IPS DF 6.9 (cell line): Measurements from ENCODE around the gene TUBGCP5.
"Not testable (repeated sequence)": the region's sequence is repeated elsewhere in the genome, so short reads cannot be mapped to it uniquely, and the experiment has no call there.

Experiments used
- DNase-seq: peaks from one replicate; pipeline ENCODE4 v3.0.0-alpha.2; 2013; ENCODE audit warnings: low read depth, low spot score
- H3K27ac ChIP-seq: one replicate; pipeline ENCODE4 v1.5.1; 2013; ENCODE audit warnings: low read length, control low read depth
- H3K27me3 ChIP-seq: 2 replicates; pipeline ENCODE4 v1.6.1; 2013; ENCODE audit warnings: mild to moderate bottlenecking, low read length; ENCODE audit not compliant: control insufficient read depth, insufficient read depth
- H3K36me3 ChIP-seq: 2 replicates; pipeline ENCODE4 v1.6.1; 2013; ENCODE audit warnings: low read length; ENCODE audit not compliant: control insufficient read depth, insufficient read depth
- H3K4me1 ChIP-seq: 2 replicates; pipeline ENCODE4 v1.6.1; 2013; ENCODE audit warnings: low read length; ENCODE audit not compliant: control insufficient read depth, insufficient read depth
- H3K4me3 ChIP-seq: 2 replicates; pipeline ENCODE4 v1.5.1; 2013; ENCODE audit warnings: mild to moderate bottlenecking, low read length
- H3K9me3 ChIP-seq: 2 replicates; pipeline ENCODE4 v1.6.1; 2013; ENCODE audit warnings: low read length, inconsistent platforms; ENCODE audit not compliant: control insufficient read depth, insufficient read depth
- WGBS: extraction: QIAGEN DNeasy Blood & Tissue Kit; methylation state at CpG from one replicate; pipeline ENCODE4 v1.1.7; 2013; ENCODE audit warnings: mixed read lengths, missing lambda C conversion rate; ENCODE audit not compliant: insufficient read length, insufficient coverage; 5-methylcytosine and 5-hydroxymethylcytosine counted together

TUBGCP5 gene

GRCh38 chr15:23039143-23039916, at the start of gene TUBGCP5:
Gene TUBGCP5 (minus strand): TSS chr15:23039569. CDS start chr15:23039543, 26 bp downstream.
- Histone ChIP-seq H3K27ac (no peak within 1 kb of the TSS), H3K4me1 (no peaks in the 10 kb centered on the region), H3K27me3 (no peaks in the 10 kb centered on the region), H3K36me3 (no peaks in the 10 kb centered on the region), H3K4me3 (peak within 1 kb of the TSS; percentile 65), H3K9me3 (no peaks in the 10 kb centered on the region)
- WGBS: no CpG with 5 or more reads among the region's 92 CpGs
- peak; percentile 97 for DNase-seq

GRCh38 chr15:23083115-23083514, 43.7 kb upstream of the TUBGCP5 start:
- H3K9me3 ChIP-seq: peaks cover 1% of the 10 kb centered on the region
- H3K36me3 ChIP-seq: no peaks in the 10 kb centered on the region
- DNase-seq: no peak
- no peak overlapping the region for H3K4me3 ChIP-seq
- H3K4me1 ChIP-seq: no peaks in the 10 kb centered on the region
- no peak overlapping the region for H3K27ac ChIP-seq
- H3K27me3 ChIP-seq: no peaks in the 10 kb centered on the region
- WGBS: no CpG with 5 or more reads among the region's 1 CpG

DNA sequence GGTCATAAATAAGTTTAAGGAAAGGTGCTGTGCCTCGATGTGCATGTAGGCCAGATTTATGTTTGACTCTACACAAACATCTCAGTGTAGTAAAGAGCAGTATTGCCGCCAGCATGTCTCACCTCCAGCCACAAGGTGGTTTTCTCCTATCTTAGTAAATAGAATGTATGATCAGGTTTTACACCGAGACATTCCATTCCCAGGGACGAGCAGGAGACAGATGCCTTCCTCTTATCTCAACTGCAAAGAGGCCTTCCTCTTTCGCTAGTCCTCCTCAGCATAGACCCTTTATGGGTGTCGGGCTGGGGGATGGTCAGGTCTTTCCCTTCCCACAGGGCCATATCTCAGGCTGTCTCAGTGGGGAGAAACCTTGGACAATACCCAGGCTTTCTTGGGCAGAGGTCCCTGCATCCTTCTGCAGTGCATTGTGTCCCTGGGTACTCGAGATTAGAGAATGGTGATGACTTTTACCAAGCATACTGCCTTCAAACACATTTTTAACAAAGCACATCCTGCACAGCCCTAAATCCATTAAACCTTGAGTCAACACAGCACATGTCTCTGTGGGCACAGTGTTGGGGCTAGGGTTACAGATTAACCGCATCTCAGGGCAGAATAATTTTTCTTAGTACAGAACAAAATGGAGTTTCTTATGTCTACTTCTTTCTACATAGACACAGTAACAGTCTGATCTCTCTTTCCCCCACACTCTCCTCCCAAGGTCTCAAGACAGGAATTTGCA, 42.8 kb upstream of the TUBGCP5 start:
- WGBS: no CpG with 5 or more reads among the region's 8 CpGs
- DNase-seq, H3K4me3 ChIP-seq, H3K9me3 ChIP-seq, H3K36me3 ChIP-seq, H3K27ac ChIP-seq, H3K4me1 ChIP-seq, H3K27me3 ChIP-seq: not testable (repeated sequence)

DNA sequence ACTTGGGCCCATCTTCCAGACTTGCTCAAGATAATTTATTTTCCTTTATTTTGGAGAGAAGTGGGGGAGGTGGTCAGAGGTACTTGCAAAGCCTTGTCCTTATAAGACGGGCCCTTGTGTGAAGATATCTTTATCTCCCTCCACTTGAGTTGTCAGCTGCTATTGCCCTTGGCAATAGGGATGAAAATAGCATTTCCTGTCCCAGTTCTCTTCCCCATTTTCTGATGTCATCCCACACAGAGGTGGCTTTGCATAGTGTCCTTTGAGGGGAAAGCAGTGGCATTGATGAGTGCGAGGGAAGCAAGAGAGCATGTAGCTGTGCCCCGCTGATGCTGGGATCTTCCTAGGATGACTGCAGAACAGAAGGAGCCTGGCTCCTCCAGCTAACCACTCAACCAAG, 41.9 kb upstream of the TUBGCP5 start:
- no peaks in the 10 kb centered on the region for H3K36me3 ChIP-seq
- no peaks in the 10 kb centered on the region for H3K4me1 ChIP-seq
- no CpG with 5 or more reads among the region's 3 CpGs for WGBS
- H3K4me3 ChIP-seq: no peak overlapping the region
- no peak overlapping the region for H3K27ac ChIP-seq
- DNase-seq: no peak
- no peaks in the 10 kb centered on the region for H3K27me3 ChIP-seq
- peaks cover 1% of the 10 kb centered on the region for H3K9me3 ChIP-seq

- no peaks in the 10 kb centered on the region for H3K4me1 ChIP-seq
- H3K27me3 ChIP-seq: no peaks in the 10 kb centered on the region
- H3K4me3 ChIP-seq: no peak overlapping the region
- no CpG with 5 or more reads among the region's 7 CpGs for WGBS
- DNase-seq: no peak
- H3K27ac ChIP-seq: no peak overlapping the region
- no peaks in the 10 kb centered on the region for H3K36me3 ChIP-seq
- H3K9me3 ChIP-seq: peaks cover 1% of the 10 kb centered on the region
Measured at GRCh38 chr15:23079766-23080165, 40.4 kb upstream of the TUBGCP5 start.

GRCh38 chr15:23075927-23076326, 36.6 kb upstream of the TUBGCP5 start:
- Histone ChIP-seq H3K27me3 (no peaks in the 10 kb centered on the region), H3K4me3 (no peak overlapping the region), H3K4me1 (no peaks in the 10 kb centered on the region; the same call in 1 of the 2 replicates), H3K36me3 (no peaks in the 10 kb centered on the region), H3K27ac (no peak overlapping the region), H3K9me3 (no peaks in the 10 kb centered on the region)
- DNase-seq: no peak
- WGBS: no CpG with 5 or more reads among the region's 4 CpGs

DNA sequence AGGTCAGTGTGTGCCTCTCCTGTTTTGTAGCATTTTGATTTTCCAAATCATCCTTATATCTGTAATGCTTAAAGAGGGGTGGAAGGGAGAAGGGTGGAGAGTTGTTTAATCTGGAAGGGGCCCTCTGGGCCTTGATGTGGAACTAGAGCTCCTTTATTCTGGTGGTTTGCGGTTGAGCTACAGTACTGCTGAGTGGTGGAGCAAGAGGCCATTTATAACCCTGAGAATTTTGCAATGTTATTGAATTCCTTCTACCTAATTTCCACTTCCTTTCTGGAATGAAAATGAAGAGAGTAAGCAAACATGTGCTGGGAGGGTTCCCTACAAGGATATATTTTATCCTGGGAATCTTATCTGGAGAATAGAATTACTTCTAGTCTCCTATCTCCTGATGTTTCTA, 35.3 kb upstream of the TUBGCP5 start:
- no peak overlapping the region for H3K27ac ChIP-seq
- no peak for DNase-seq
- no peak overlapping the region for H3K4me3 ChIP-seq
- no CpG with 5 or more reads among the region's 1 CpG for WGBS
- H3K9me3 ChIP-seq: no peaks in the 10 kb centered on the region
- H3K4me1 ChIP-seq: no peaks in the 10 kb centered on the region; the same call in 1 of the 2 replicates
- H3K36me3 ChIP-seq: no peaks in the 10 kb centered on the region
- H3K27me3 ChIP-seq: no peaks in the 10 kb centered on the region

GRCh38 chr15:23073890-23074646, 34.7 kb upstream of the TUBGCP5 start:
- Histone ChIP-seq H3K4me3 (no peak overlapping the region), H3K27ac (no peak overlapping the region), H3K36me3 (no peaks in the 10 kb centered on the region), H3K27me3 (no peaks in the 10 kb centered on the region), H3K9me3 (no peaks in the 10 kb centered on the region), H3K4me1 (no peaks in the 10 kb centered on the region; the same call in 1 of the 2 replicates)
- WGBS: no CpG with 5 or more reads among the region's 24 CpGs
- DNase-seq: no peak

- DNase-seq: no peak
- H3K4me3 ChIP-seq: no peak overlapping the region
- no peak overlapping the region for H3K27ac ChIP-seq
- WGBS: no CpG with 5 or more reads among the region's 1 CpG
- no peaks in the 10 kb centered on the region; the same call in 1 of the 2 replicates for H3K4me1 ChIP-seq
- no peaks in the 10 kb centered on the region for H3K9me3 ChIP-seq
- no peaks in the 10 kb centered on the region for H3K36me3 ChIP-seq
- no peaks in the 10 kb centered on the region for H3K27me3 ChIP-seq
Measured at GRCh38 chr15:23072633-23073032, 33.3 kb upstream of the TUBGCP5 start.

- DNase-seq: no peak
- no peaks in the 10 kb centered on the region for H3K36me3 ChIP-seq
- no peaks in the 10 kb centered on the region for H3K27me3 ChIP-seq
- WGBS: no CpG with 5 or more reads among the region's 20 CpGs
- no peak overlapping the region for H3K4me3 ChIP-seq
- H3K9me3 ChIP-seq: no peaks in the 10 kb centered on the region
- no peaks in the 10 kb centered on the region; the same call in 1 of the 2 replicates for H3K4me1 ChIP-seq
- no peak overlapping the region for H3K27ac ChIP-seq
Measured at GRCh38 chr15:23069496-23070166, 30.3 kb upstream of the TUBGCP5 start.
